ENCODE measurements around the gene TEX19.

- TF ChIP-seq CTCF (conservative IDR thresholded peaks at IDR 0.05), result no peak
- no peak for TF ChIP-seq EZH2 (IDR thresholded peaks at IDR 0.05; ENCODE audit: low read depth)
These were observed 9.8 kb upstream of the TEX19 start for GRCh38 chr17:82349287-82349701.
